NCI-H446 (cell line): Measurements from ENCODE around the gene PRPF4.

Source experiments
- DNase-seq, 2 experiments: peaks; one replicate each; lab custom pipeline; 2025; lab: John Stamatoyannopoulos, UW

The PRPF4 gene

GRCh38 chr9:113311961-113312360 lies 36.5 kb downstream of the PRPF4 start:
- DNase-seq: no peak

DNA sequence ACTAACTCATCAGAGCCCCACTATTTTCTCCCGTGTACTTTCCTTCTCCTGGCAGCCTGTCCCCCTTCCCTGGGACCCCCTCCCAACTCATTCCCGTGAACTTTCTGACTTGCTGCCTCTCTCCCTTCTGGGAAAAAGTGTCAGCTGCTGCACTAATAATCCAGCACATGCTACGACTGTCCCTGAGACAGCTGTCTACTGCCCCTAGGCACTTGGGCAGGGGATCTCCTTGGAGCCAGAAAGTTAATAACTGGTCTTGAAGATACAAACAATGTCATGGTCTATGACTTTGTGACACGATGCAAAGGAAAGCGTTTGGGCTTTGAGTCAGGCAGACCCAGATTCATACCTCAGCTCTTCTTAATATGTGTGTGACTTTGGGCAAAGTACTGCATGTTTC lies 37.8 kb downstream of the PRPF4 start:
- DNase-seq: no peak

GRCh38 chr9:113315231-113315630 lies 39.8 kb downstream of the PRPF4 start:
- no peak for DNase-seq

- DNase-seq: no peak
These were observed 40.6 kb downstream of the PRPF4 start for GRCh38 chr9:113316030-113316429.

DNA sequence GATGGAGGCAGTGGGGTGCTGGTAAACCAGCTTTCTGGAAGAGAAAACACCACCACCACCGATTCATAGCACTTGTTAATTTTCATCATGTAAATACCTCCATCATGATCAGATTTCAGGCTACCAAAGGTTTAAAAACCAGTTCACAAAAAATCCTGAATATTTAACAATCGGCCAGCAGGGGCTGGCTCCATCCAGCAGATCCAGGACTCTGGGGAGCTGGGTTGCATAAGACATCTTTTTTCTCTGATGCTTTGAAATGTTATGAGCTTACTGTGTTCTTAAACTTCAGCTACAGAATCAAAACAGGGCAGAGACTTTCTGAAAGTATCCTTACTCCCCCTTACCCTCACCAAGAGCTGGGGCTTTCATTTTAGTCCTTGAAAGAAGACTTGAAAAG lies 42.3 kb downstream of the PRPF4 start:
- no peak for DNase-seq

DNA sequence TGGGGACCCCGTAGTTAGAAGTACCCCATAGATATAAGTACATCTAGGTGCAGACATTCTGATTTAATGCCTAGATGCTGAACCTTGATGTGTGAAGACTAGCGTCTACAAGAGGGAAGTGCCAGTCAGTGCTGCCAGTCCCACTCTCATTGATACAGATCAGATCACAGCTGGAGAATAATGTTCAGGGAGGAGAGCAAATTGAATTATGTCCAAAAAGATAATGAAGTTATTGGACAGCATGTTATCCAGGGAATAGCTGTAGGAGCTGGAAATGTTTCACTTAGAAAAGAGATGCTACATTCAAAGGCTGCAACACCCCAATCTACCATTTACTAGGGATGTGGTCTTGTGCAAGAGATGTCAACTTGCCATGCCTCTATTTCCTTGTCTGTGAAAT lies 43.6 kb downstream of the PRPF4 start:
- no peak for DNase-seq

GRCh38 chr9:113320051-113320450 lies 44.6 kb downstream of the PRPF4 start:
- DNase-seq: no peak

DNA sequence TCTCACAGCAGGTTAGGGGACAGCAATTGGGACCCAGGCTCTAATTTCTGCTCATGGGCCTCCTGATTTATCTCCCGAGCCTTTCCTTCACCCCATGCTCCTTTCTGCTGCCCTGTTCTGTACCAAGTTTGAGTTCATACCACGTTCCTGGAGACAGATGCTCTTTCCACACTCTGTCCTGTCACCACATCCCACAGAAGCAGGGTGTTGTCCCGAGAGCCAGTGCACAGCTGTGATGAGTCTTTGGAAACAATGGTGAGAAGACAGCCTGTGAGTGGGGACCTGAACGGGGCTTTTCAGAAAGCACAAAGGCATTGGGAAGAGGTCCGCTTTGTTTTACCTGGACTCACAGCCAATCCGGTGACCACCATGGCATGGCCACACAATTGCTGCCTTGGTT lies 47.2 kb downstream of the PRPF4 start:
- DNase-seq: no peak

DNA sequence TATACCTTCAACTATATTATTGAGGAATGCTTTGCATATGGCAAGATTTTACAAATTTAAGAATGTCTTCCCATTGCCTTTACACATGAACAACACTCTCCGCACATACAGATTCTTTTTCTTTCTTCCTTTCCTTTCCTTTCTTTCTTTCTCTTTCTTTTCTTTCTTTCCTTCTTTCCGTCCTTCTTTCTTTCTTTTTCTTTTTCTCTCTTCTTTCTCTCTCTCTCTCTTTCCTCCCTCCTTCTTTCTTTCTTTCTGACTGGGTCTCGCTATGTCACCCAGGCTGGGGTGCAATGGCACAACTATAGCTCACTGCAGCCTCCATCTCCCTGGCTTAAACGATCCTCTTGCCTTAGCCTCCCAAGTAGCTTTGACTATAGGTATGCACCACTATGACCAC lies 50.8 kb downstream of the PRPF4 start:
- DNase-seq: no peak

DNA sequence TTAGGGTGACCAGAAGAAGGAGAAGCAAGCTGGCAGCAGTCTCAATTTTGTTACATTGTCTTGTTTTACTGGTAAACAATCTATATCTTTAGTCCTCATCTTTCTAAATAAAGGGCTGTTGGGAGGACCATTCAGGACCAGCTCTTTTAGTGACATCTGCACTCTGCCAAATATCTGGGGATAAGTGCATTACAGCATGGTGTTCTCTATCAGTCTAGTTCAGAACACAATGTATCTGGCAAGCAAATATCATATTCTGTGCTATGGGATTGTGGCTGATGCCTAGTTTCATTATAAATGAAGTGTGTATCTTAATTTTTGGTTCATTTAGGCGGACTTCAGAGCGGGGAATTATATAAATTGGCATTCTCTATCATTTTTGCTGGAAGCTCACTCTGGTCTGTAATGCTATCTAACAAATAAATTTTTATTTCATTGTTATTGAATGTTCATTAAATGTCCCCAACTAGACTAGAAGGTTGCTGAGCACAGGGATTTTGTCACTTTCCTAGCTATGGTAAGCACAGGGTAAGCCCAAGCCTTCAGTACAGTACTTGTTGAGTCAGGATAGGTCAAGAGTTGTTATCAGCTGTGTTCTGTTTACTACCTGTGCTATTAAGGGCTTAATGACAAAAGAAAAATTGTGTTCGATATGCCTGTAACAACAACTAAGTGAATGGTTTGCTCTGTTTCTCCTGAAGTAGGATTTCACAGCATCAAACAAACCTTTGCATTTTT lies 52.8 kb downstream of the PRPF4 start:
- DNase-seq: no peak

DNA sequence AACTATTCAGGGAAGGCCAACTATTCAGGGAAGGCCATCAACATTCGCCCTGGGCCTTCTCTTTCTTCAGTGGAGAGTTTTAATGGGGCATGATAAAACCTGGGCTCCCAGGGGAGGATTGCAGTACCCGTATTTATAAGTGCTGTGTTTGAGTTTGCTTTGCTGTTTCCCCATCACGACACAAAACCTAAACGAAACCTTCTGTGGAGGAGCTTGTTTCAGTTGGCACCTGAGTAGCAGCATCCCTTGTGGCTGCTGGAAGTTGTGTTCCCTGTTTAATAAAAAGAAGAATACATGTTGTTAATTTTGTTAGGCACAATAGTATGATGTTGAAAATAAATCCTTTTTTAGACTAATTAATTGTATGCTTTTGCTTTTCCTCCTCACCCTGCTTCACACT lies 56.3 kb downstream of the PRPF4 start:
- DNase-seq: no peak

DNA sequence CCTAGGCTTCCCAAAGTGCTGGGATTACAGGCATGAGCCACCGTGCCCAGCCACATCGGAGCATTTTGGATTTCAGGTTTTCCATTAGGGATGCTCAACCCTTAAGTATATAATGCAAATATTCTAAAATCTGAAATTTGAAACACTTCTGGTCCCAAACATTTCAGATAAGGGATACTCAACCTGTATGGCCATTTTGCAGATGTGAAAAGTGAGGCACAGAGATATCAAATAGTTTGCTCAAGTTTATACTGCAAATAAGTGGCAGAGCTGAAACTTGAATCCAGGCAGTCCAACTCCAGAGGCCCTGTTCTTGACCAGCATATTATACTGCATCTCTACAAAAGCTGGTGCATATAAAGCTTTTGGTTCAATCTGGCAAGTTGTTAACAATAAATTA lies 62.3 kb downstream of the PRPF4 start:
- no peak for DNase-seq

DNA sequence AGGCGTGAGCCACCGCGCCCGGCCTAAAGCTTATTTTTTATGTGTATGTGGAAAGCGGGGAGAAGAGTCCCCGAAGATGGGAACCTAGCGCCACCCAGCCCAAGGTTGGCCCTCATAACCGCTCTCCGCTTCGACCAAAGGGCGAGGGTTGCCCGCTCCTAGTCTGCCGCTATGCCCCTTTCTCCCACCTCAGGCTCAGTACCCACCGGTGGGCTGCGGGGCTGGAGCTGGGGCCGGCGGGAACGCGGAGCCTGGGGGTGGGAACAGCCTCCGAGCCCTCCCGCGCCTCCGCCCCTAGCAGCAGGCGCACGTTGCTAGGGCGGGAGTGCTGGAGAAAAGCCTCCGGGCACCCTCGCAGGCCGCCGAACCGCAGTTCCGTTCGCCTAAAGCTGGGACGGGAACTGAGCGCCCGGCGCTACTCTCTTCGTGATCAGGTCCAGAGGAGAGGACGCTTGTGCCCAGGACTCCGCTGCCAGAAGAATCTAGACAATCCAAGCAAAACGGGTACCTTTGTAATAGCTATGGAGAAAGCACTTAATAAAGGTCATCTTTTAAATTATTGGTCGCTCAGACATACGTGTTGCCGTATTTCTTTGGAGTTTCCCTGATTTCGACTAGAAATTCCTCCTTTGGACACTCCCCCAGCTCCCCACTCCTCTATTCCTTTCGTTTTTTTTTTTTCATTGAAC lies 64.7 kb downstream of the PRPF4 start, which contains the start of gene WDR31:
TSS of gene WDR31 (minus strand) at position 265 of the 689 bp plus-strand sequence. CDS start 8,253 bp downstream, outside the sequence.
- peak; percentile 21 to 75 for DNase-seq

DNA sequence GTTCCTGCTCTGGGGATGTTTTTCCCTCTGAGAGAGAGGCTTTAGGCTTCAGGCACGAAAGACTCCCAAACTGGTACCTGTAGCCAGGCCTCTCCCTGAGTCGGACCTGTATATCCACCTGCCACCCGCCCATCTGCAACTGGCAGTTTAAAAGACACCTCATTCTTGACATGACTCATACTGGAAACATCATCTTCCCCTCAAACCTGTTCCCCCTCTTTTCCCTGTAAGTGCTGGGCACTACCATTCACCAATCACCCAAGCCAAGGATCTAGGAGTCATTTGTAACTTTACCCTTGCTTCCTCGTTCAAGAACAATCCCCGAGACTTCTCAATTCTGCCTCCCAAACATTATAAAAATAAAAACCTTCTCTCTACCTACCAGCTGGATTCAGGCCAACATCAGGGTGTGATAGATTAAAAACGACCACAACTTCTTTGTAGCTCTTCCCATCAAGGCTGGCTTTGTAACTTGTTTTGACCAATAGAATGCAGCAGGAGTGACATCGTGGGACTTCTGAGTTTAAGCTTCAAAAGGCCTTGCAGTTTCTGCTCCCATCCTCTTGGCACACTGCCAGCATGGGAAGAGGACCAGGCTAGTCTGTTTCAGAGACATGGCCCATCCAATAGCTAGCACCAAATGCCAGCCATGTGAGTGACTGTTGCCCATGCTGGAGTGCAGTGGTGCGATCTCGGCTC lies 66.4 kb downstream of the PRPF4 start:
- no peak for DNase-seq
